Vagina (tissue), 2 donors: ENCODE measurements around the gene ZNF74. TPM values are rescaled to one million over a fixed set of nuclear protein-coding genes. Genes with fewer than 3 reads are reported as not detected.
"Not testable (repeated sequence)": the region's sequence is repeated elsewhere in the genome, so short reads cannot be mapped to it uniquely, and the experiment has no call there.

Experiments
- DNase-seq, 2 donors: peaks; one replicate each; pipeline ENCODE4 v3.0.0-alpha.2; 2017; ENCODE audit errors: extremely low spot score in 2 of 2
- H3K27ac ChIP-seq: fragments of 200-600 bp; sonication (generic); one replicate; pipeline ENCODE4 v1.5.1; 2019
- H3K27me3 ChIP-seq: fragments of 200-600 bp; sonication (generic); one replicate; pipeline ENCODE4 v1.5.1; 2019
- H3K36me3 ChIP-seq, 2 donors: fragments of 200-600 bp; sonication (generic); one replicate each; pipeline ENCODE4 v1.5.1; 2017 to 2019
- H3K4me1 ChIP-seq: fragments of 200-600 bp; sonication (generic); one replicate; pipeline ENCODE4 v1.5.1; 2019
- H3K4me3 ChIP-seq, 2 donors: fragments of 200-600 bp; sonication (generic); 1 replicate in 1 of 2; 2 replicates in 1 of 2; pipeline ENCODE4 v1.5.1; 2016 to 2019
- H3K9me3 ChIP-seq: fragments of 200-600 bp; sonication (generic); one replicate; pipeline ENCODE4 v1.5.1; 2019
- POLR2A ChIP-seq, 2 donors: fragments of 450-650 bp; IDR thresholded peaks; one replicate each; pipeline ENCODE4 v1.6.1; 2017; ENCODE audit warnings: antibody characterized with exemption in 2 of 2, mild to moderate bottlenecking in 2 of 2, moderate library complexity in 2 of 2
- POLR2AphosphoS5 ChIP-seq, 2 donors: sonication (generic); formaldehyde crosslinking; IDR thresholded peaks; one replicate each; pipeline ENCODE4 v1.9.0; 2017; ENCODE audit warnings: antibody characterized with exemption in 2 of 2, mild to moderate bottlenecking in 2 of 2, low read depth in 1 of 2; ENCODE audit not compliant: insufficient read depth in 1 of 2
- intact Hi-C: fragments of 100-400 bp; cut with DNase I; formaldehyde crosslinking; loops from one replicate; pipeline ENCODE4 v1.15.1; 2023
- total RNA-seq: library from RNA; depleted of rRNA; stranded (reverse); fragments of >200 nt; gene quantifications from one replicate; pipeline ENCODE4 v1.2.3, GENCODE V29; 2016
- TF ChIP-seq, protein P1 (sequence below), 3 experiments: fragments of 450-650 bp in 2 of 3; fragments of 200-600 bp in 1 of 3; sonication (generic) in 1 of 3; IDR thresholded peaks; one replicate each; pipeline ENCODE4 v1.5.1; 2017 to 2019; ENCODE audit warnings: antibody characterized with exemption in 3 of 3, mild to moderate bottlenecking in 2 of 3, moderate library complexity in 2 of 3

ZNF74 gene
- total RNA-seq, 1 donor from 2014 or later = 11.0 TPM

DNA sequence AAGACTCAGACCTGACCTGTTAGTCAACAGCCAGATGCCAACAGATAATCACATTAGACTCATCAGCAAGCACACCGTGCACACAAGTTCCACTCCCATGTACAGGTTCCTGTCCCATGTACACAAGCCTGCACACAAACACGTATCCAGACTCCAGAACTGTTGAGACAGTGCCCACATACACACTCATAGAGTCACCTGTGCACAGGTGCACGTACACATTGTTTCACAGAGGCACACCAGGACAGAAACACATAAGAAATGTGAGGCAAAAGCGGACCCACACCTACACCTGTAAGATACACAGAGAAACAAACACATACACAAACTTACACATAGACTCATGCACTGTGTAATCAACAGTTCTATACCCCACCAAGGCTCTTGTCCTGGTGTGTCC is 2.7 kb upstream of the ZNF74 start:
- no peaks in the 10 kb centered on the region for H3K36me3 ChIP-seq
- H3K27me3 ChIP-seq = no peaks in the 10 kb centered on the region
- H3K27ac ChIP-seq = no peak overlapping the region
- no peaks in the 10 kb centered on the region for H3K9me3 ChIP-seq
- H3K4me3 ChIP-seq = no peak overlapping the region
- intact Hi-C loops = no loop called here
- H3K4me1 ChIP-seq = peaks cover 25% of the 10 kb centered on the region
- DNase-seq = no peak
- no peak for TF ChIP-seq POLR2AphosphoS5 (IDR thresholded peaks at IDR 0.05; ENCODE audit: insufficient read depth in 1 of 2, low read depth in 1 of 2)
- no peak for TF ChIP-seq POLR2A (IDR thresholded peaks at IDR 0.05)
- TF ChIP-seq, protein P1, sequence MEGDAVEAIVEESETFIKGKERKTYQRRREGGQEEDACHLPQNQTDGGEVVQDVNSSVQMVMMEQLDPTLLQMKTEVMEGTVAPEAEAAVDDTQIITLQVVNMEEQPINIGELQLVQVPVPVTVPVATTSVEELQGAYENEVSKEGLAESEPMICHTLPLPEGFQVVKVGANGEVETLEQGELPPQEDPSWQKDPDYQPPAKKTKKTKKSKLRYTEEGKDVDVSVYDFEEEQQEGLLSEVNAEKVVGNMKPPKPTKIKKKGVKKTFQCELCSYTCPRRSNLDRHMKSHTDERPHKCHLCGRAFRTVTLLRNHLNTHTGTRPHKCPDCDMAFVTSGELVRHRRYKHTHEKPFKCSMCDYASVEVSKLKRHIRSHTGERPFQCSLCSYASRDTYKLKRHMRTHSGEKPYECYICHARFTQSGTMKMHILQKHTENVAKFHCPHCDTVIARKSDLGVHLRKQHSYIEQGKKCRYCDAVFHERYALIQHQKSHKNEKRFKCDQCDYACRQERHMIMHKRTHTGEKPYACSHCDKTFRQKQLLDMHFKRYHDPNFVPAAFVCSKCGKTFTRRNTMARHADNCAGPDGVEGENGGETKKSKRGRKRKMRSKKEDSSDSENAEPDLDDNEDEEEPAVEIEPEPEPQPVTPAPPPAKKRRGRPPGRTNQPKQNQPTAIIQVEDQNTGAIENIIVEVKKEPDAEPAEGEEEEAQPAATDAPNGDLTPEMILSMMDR (IDR thresholded peaks at IDR 0.05) = no peak

DNA sequence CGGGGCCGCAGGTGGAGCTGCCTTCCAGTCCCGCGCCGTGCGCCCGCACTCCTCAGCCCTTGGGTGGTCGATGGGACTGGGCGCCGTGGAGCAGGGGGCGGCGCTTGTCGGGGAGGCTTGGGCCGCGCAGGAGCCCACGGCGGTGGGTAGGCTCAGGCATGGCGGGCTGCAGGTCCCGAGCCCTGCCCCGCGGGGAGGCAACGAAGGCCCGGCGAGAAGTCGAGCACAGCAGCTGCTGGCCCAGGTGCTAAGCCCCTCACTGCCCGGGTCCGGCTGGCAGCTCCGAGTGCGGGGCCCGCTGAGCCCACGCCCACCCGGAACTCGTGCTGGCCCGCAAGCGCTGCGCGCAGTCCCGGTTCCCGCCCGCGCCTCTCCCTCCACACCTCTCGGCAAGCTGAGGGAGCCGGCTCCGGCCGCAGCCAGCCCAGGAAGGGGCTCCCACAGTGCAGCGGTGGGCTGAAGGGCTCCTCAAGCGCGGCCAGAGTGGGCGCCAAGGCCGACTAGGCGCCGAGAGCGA is 1.5 kb upstream of the ZNF74 start:
- H3K4me1 ChIP-seq = peaks cover 30% of the 10 kb centered on the region
- DNase-seq, H3K4me3 ChIP-seq, H3K27me3 ChIP-seq, intact Hi-C loops, H3K36me3 ChIP-seq, H3K27ac ChIP-seq, H3K9me3 ChIP-seq: not testable (repeated sequence)

DNA sequence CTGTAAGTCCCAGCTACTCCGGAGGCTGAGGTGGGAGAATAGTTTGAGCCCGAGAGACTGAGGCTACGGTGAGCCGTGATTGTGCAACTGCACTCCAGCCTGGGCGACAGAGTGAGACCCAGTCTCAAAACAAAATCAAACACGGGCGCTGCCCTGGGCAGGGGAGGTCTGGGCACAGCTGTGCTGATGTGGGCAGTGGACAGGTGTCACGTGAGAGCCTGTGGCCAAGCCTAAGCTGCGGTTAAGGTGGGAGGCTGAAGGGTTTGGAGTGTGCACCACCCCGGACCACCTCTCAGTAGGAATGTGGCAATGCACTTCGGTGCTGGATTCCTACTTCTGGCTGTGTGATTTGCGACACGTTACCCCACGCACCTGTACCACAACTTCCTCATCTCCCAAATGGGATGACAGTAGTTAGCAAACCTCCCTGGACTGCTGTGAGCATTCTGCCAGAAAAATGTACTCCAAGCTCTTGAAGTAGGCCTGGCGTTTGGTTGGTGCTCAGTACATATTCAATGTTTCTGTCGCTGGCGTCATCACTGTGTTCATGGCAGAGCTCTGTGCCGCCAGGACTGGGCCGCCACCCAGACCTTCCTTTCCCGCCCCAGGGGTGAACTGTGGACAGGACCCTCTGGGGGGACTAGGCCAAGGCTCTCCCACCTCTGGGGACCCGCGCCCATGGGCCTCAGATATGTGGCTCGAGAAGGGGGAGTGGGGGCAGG is 807 bp upstream of the ZNF74 start:
- Histone ChIP-seq H3K9me3 (no peaks in the 10 kb centered on the region), H3K27me3 (no peaks in the 10 kb centered on the region), H3K4me1 (peaks cover 30% of the 10 kb centered on the region), H3K36me3 (no peaks in the 10 kb centered on the region), H3K27ac (peak overlapping the region; percentile 52), H3K4me3 (peak overlapping the region; percentile 77 to 84)
- intact Hi-C loops = no loop called here
- no peak for TF ChIP-seq POLR2A (IDR thresholded peaks at IDR 0.05)
- TF ChIP-seq POLR2AphosphoS5 (IDR thresholded peaks at IDR 0.05; ENCODE audit: insufficient read depth in 1 of 2, low read depth in 1 of 2) = no peak
- TF ChIP-seq, protein P1 (IDR thresholded peaks at IDR 0.05) = no peak
- DNase-seq = no peak

DNA sequence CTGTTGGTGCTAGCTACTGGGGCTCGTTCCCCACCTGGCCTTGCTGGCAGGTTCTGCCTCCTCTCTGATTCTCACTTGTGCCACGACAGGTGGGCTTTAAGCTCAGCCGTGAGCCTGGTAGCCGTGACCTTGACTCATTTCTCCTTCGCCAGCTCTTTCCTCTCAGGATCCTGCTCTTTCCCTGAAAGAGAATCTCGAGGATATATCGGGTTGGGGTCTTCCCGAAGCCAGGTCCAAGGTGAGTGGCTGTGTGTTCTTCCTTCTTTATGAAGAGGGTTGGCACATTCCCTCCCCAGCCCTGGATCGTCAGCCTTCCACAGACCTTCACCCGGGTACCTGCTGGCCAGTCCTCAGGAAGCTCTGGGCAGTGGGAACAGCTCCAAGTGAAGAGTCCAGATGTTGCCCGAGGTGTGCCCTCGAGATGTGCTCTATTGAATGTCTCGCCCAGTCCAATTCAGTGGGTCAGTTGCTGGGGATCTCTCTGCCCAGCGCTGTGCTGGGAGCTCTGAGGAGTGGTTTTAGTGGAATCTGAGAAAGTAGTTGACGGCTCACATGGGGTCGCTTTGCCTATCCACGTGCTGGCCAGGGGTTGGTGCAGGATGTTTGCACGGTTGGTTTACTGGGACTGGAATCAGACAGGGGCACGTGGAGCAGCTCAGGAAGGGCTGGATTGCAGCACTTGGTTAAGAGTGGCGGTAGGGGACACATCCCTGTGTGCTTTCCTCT is 1.4 kb downstream of the ZNF74 start:
- H3K4me3 ChIP-seq = peak overlapping the region; percentile 77 to 84

DNA sequence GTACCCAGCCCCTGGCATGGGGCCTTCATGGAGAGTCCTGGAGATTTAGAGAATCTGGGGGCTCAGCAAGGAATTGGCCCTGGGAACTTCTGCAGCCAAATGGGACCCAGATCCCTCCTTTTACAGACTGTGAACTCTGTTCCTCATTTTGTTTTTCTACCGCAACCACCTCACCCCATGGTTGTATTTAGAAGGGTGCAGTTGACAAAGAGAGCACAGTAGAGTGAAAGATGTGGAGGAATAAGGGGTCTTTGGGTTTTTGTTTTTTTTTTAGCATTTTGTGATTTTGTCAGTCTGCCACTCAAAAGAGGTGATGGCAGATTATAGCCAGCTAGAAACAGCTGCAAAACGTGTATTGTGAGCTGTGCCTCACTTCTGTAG is 1.9 kb downstream of the ZNF74 start:
- H3K4me3 ChIP-seq = no peak overlapping the region
- H3K36me3 ChIP-seq = no peaks in the 10 kb centered on the region
- H3K9me3 ChIP-seq = no peaks in the 10 kb centered on the region
- intact Hi-C loops = no loop called here
- no peak overlapping the region for H3K27ac ChIP-seq
- no peak for TF ChIP-seq POLR2AphosphoS5 (IDR thresholded peaks at IDR 0.05; ENCODE audit: insufficient read depth in 1 of 2, low read depth in 1 of 2)
- TF ChIP-seq, protein P1 (IDR thresholded peaks at IDR 0.05) = no peak
- no peak for TF ChIP-seq POLR2A (IDR thresholded peaks at IDR 0.05)
- no peaks in the 10 kb centered on the region for H3K27me3 ChIP-seq
- peaks cover 30% of the 10 kb centered on the region for H3K4me1 ChIP-seq
- DNase-seq = no peak

More for the DNA sequence above, 1.4 kb downstream of the ZNF74 start:
- intact Hi-C loops = no loop called here
- Histone ChIP-seq H3K4me1 (peaks cover 30% of the 10 kb centered on the region), H3K9me3 (no peaks in the 10 kb centered on the region), H3K36me3 (no peaks in the 10 kb centered on the region), H3K27me3 (no peaks in the 10 kb centered on the region), H3K27ac (no peak overlapping the region)
- DNase-seq = peak in 1 of 2 donors; percentile 81
- TF ChIP-seq, protein P1 (IDR thresholded peaks at IDR 0.05) = no peak
- TF ChIP-seq POLR2A (IDR thresholded peaks at IDR 0.05) (no peak), POLR2AphosphoS5 (IDR thresholded peaks at IDR 0.05; ENCODE audit: insufficient read depth in 1 of 2, low read depth in 1 of 2) (no peak)
